ENCODE measurements around the gene KLHL13. TPM values are rescaled to one million over a fixed set of nuclear protein-coding genes. Genes with fewer than 3 reads are reported as not detected.
"Not testable (repeated sequence)": the region's sequence is repeated elsewhere in the genome, so short reads cannot be mapped to it uniquely, and the experiment has no call there.

Gene KLHL13
- total RNA-seq, 1 donor, result 13.8 TPM

- no peaks in the 10 kb centered on the region for H3K79me2 ChIP-seq (ENCODE audit: insufficient read depth, low read length)
- no peak for TF ChIP-seq CTCF (IDR thresholded peaks at IDR 0.05; ENCODE audit: extremely low read depth, low read depth, low read length)
- no peaks in the 10 kb centered on the region for H4K20me1 ChIP-seq (ENCODE audit: insufficient read depth, low read length)
- no peaks in the 10 kb centered on the region for H3K4me1 ChIP-seq (ENCODE audit: insufficient read depth, low read length)
- H3K27ac ChIP-seq (ENCODE audit: low read depth, low read length), result no peak overlapping the region
- no peak overlapping the region for H3K4me2 ChIP-seq (ENCODE audit: insufficient read depth, low read length)
- no peak overlapping the region for H2AFZ ChIP-seq (ENCODE audit: low read length)
- H3K27me3 ChIP-seq (ENCODE audit: insufficient read depth, low read length), result no peaks in the 10 kb centered on the region
- no peaks in the 10 kb centered on the region for H3K36me3 ChIP-seq (ENCODE audit: insufficient read depth, low read length)
- DNase-seq (ENCODE audit: insufficient read length, low spot score, missing footprints), result no peak
- H3K9me3 ChIP-seq (ENCODE audit: low read depth, low read length), result no peaks in the 10 kb centered on the region
- no peak overlapping the region for H3K4me3 ChIP-seq (ENCODE audit: insufficient read depth, low read length)
Measured at GRCh38 chrX:118126286-118126685, 9.7 kb upstream of the KLHL13 start.

GRCh38 chrX:118124243-118124642 lies 7.6 kb upstream of the KLHL13 start:
- not testable (repeated sequence) for DNase-seq (ENCODE audit: insufficient read length, low spot score, missing footprints); H3K4me1 ChIP-seq (ENCODE audit: insufficient read depth, low read length); H3K36me3 ChIP-seq (ENCODE audit: insufficient read depth, low read length); H3K4me3 ChIP-seq (ENCODE audit: insufficient read depth, low read length); H4K20me1 ChIP-seq (ENCODE audit: insufficient read depth, low read length); H3K27ac ChIP-seq (ENCODE audit: low read depth, low read length); H3K27me3 ChIP-seq (ENCODE audit: insufficient read depth, low read length); H3K79me2 ChIP-seq (ENCODE audit: insufficient read depth, low read length); H3K9me3 ChIP-seq (ENCODE audit: low read depth, low read length); H3K4me2 ChIP-seq (ENCODE audit: insufficient read depth, low read length); H2AFZ ChIP-seq (ENCODE audit: low read length)

- Histone ChIP-seq H3K36me3 (ENCODE audit: insufficient read depth, low read length) (no peaks in the 10 kb centered on the region), H3K4me3 (ENCODE audit: insufficient read depth, low read length) (no peak overlapping the region), H3K79me2 (ENCODE audit: insufficient read depth, low read length) (no peaks in the 10 kb centered on the region), H3K27me3 (ENCODE audit: insufficient read depth, low read length) (peaks cover 2% of the 10 kb centered on the region), H3K9me3 (ENCODE audit: low read depth, low read length) (no peaks in the 10 kb centered on the region), H4K20me1 (ENCODE audit: insufficient read depth, low read length) (no peaks in the 10 kb centered on the region), H3K4me2 (ENCODE audit: insufficient read depth, low read length) (peak overlapping the region; percentile 77), H3K4me1 (ENCODE audit: insufficient read depth, low read length) (no peaks in the 10 kb centered on the region), H2AFZ (ENCODE audit: low read length) (no peak overlapping the region), H3K27ac (ENCODE audit: low read depth, low read length) (no peak overlapping the region)
- no peak for TF ChIP-seq CTCF (IDR thresholded peaks at IDR 0.05; ENCODE audit: extremely low read depth, low read depth, low read length)
- no peak for DNase-seq (ENCODE audit: insufficient read length, low spot score, missing footprints)
Measured at GRCh38 chrX:118117741-118118140, 1.1 kb upstream of the KLHL13 start.

GRCh38 chrX:118115953-118116712 lies 477 bp downstream of the KLHL13 start:
- Histone ChIP-seq H3K4me2 (ENCODE audit: insufficient read depth, low read length) (peak overlapping the region; percentile 65), H3K27ac (ENCODE audit: low read depth, low read length) (no peak overlapping the region), H3K36me3 (ENCODE audit: insufficient read depth, low read length) (no peaks in the 10 kb centered on the region), H3K4me1 (ENCODE audit: insufficient read depth, low read length) (no peaks in the 10 kb centered on the region), H3K9me3 (ENCODE audit: low read depth, low read length) (no peaks in the 10 kb centered on the region), H4K20me1 (ENCODE audit: insufficient read depth, low read length) (no peaks in the 10 kb centered on the region), H3K79me2 (ENCODE audit: insufficient read depth, low read length) (no peaks in the 10 kb centered on the region), H3K4me3 (ENCODE audit: insufficient read depth, low read length) (peak overlapping the region; percentile 72), H2AFZ (ENCODE audit: low read length) (peak overlapping the region; percentile 65), H3K27me3 (ENCODE audit: insufficient read depth, low read length) (peaks cover 2% of the 10 kb centered on the region)
- TF ChIP-seq CTCF (IDR thresholded peaks at IDR 0.05; ENCODE audit: extremely low read depth, low read depth, low read length), result no peak
- no peak for DNase-seq (ENCODE audit: insufficient read length, low spot score, missing footprints)

Data from osteoblast (primary cell).